ENCODE data around the gene RNF168.
A peak's percentile ranks its signal among the peaks of the same experiment; 100 is the strongest.

The RNF168 gene

DNA sequence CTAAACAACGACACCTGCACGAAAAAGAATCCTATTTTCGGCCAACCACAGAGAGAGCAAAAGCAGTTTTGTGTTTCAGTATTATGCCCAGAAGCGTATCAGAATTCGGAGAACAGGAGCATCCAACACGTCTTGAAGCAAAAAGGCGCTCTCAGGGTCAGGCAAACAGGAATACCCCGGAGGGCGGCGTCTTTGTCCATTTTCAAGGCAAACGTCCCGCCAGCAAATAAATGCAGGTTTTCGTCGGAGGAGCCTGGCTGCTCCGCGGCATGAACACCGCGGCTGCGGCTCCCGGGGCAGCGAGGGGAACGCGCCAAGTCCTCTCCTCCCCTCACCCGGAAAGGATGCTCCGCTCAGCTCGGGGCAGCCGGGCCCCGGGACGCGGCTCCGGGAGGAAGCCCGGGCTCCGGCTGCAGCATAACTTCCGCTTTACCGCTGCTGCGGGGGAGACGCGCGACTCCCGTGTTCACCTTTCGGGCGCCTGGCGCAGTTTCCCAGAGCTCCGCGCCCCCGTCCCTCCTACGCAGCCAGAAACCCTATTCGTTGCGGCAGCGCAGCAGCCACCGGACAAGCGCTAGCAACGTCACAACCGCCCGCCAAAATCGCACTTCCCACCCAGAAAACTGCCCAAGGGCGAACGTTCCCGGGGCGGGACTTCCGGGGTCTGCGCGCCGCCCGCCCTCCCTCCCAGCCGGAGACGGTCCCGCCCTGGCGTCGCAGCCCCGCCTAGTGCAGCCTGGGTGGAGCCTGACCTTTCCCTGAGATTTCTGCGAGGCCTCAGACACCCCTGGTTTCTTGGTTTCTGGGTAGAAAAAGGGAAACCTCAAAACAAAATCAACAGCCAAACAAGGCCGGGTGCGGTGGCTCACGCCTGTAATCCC lies at the start of gene RNF168 (continued):
- TF ChIP-seq TCF7L2 (IDR thresholded peaks at IDR 0.05; ENCODE audit: borderline replicate concordance, low read depth, low read length) (no peak), SCRT1 (tag by site-specific recombination; IDR thresholded peaks at IDR 0.05; ENCODE audit: borderline replicate concordance) (no peak), ZNF549 (tag by site-specific recombination; IDR thresholded peaks at IDR 0.05) (no peak), ZNF248 (tag by site-specific recombination; IDR thresholded peaks at IDR 0.05) (no peak), ZNF777 (tag by site-specific recombination; IDR thresholded peaks at IDR 0.05; ENCODE audit: borderline replicate concordance) (no peak), ZNF324 (tag by site-specific recombination; IDR thresholded peaks at IDR 0.05) (no peak), GLIS2 (tag by site-specific recombination; IDR thresholded peaks at IDR 0.05) (peak; percentile 63), ZFP37 (tag by site-specific recombination; IDR thresholded peaks at IDR 0.05) (no peak), ZNF132 (tag by site-specific recombination; IDR thresholded peaks at IDR 0.05; ENCODE audit: borderline replicate concordance) (no peak), ZNF621 (tag by site-specific recombination; IDR thresholded peaks at IDR 0.05) (no peak), ZSCAN30 (tag by site-specific recombination; IDR thresholded peaks at IDR 0.05) (peak; percentile 87), ZNF530 (tag by site-specific recombination; IDR thresholded peaks at IDR 0.05; ENCODE audit: low read depth) (no peak), ZNF366 (tag by site-specific recombination; conservative IDR thresholded peaks at IDR 0.05) (no peak), ZNF585B (tag by site-specific recombination; IDR thresholded peaks at IDR 0.05) (no peak), ZNF202 (tag by site-specific recombination; IDR thresholded peaks at IDR 0.05; ENCODE audit: borderline replicate concordance) (no peak), ZNF837 (tag by site-specific recombination; IDR thresholded peaks at IDR 0.05) (no peak), BCL11A (tag by site-specific recombination; IDR thresholded peaks at IDR 0.05; ENCODE audit: low read depth) (0 out of 2 replicates have a peak, but pooled peaks have one; percentile 29), ZNF830 (tag by site-specific recombination; IDR thresholded peaks at IDR 0.05; ENCODE audit: low read depth) (no peak), KLF10 (tag by site-specific recombination; IDR thresholded peaks at IDR 0.05) (peak; percentile 90), ZBTB48 (tag by site-specific recombination; IDR thresholded peaks at IDR 0.05) (no peak), ZNF354C (tag by site-specific recombination; IDR thresholded peaks at IDR 0.05; ENCODE audit: borderline replicate concordance, low read depth) (no peak), ZNF350 (tag by site-specific recombination; IDR thresholded peaks at IDR 0.05) (no peak), ZNF654 (tag by site-specific recombination; IDR thresholded peaks at IDR 0.05; ENCODE audit: low read depth) (no peak)
- TF ChIP-seq, protein P1, sequence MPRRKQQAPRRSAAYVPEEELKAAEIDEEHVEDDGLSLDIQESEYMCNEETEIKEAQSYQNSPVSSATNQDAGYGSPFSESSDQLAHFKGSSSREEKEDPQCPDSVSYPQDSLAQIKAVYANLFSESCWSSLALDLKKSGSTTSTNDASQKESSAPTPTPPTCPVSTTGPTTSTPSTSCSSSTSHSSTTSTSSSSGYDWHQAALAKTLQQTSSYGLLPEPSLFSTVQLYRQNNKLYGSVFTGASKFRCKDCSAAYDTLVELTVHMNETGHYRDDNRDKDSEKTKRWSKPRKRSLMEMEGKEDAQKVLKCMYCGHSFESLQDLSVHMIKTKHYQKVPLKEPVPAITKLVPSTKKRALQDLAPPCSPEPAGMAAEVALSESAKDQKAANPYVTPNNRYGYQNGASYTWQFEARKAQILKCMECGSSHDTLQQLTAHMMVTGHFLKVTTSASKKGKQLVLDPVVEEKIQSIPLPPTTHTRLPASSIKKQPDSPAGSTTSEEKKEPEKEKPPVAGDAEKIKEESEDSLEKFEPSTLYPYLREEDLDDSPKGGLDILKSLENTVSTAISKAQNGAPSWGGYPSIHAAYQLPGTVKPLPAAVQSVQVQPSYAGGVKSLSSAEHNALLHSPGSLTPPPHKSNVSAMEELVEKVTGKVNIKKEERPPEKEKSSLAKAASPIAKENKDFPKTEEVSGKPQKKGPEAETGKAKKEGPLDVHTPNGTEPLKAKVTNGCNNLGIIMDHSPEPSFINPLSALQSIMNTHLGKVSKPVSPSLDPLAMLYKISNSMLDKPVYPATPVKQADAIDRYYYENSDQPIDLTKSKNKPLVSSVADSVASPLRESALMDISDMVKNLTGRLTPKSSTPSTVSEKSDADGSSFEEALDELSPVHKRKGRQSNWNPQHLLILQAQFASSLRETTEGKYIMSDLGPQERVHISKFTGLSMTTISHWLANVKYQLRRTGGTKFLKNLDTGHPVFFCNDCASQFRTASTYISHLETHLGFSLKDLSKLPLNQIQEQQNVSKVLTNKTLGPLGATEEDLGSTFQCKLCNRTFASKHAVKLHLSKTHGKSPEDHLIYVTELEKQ (tag by site-specific recombination; IDR thresholded peaks at IDR 0.05; ENCODE audit: borderline replicate concordance): no peak
- TF ChIP-seq, protein P2, sequence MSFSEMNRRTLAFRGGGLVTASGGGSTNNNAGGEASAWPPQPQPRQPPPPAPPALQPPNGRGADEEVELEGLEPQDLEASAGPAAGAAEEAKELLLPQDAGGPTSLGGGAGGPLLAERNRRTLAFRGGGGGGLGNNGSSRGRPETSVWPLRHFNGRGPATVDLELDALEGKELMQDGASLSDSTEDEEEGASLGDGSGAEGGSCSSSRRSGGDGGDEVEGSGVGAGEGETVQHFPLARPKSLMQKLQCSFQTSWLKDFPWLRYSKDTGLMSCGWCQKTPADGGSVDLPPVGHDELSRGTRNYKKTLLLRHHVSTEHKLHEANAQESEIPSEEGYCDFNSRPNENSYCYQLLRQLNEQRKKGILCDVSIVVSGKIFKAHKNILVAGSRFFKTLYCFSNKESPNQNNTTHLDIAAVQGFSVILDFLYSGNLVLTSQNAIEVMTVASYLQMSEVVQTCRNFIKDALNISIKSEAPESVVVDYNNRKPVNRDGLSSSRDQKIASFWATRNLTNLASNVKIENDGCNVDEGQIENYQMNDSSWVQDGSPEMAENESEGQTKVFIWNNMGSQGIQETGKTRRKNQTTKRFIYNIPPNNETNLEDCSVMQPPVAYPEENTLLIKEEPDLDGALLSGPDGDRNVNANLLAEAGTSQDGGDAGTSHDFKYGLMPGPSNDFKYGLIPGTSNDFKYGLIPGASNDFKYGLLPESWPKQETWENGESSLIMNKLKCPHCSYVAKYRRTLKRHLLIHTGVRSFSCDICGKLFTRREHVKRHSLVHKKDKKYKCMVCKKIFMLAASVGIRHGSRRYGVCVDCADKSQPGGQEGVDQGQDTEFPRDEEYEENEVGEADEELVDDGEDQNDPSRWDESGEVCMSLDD (tag by site-specific recombination; IDR thresholded peaks at IDR 0.05): peak; percentile 82; the same call in 1 of the 2 replicates
- TF ChIP-seq, protein P3, sequence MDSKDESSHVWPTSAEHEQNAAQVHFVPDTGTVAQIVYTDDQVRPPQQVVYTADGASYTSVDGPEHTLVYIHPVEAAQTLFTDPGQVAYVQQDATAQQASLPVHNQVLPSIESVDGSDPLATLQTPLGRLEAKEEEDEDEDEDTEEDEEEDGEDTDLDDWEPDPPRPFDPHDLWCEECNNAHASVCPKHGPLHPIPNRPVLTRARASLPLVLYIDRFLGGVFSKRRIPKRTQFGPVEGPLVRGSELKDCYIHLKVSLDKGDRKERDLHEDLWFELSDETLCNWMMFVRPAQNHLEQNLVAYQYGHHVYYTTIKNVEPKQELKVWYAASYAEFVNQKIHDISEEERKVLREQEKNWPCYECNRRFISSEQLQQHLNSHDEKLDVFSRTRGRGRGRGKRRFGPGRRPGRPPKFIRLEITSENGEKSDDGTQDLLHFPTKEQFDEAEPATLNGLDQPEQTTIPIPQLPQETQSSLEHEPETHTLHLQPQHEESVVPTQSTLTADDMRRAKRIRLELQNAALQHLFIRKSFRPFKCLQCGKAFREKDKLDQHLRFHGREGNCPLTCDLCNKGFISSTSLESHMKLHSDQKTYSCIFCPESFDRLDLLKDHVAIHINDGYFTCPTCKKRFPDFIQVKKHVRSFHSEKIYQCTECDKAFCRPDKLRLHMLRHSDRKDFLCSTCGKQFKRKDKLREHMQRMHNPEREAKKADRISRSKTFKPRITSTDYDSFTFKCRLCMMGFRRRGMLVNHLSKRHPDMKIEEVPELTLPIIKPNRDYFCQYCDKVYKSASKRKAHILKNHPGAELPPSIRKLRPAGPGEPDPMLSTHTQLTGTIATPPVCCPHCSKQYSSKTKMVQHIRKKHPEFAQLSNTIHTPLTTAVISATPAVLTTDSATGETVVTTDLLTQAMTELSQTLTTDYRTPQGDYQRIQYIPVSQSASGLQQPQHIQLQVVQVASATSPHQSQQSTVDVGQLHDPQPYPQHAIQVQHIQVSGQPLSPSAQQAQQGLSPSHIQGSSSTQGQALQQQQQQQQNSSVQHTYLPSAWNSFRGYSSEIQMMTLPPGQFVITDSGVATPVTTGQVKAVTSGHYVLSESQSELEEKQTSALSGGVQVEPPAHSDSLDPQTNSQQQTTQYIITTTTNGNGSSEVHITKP (tag by site-specific recombination; IDR thresholded peaks at IDR 0.05): peak; percentile 74
- TF ChIP-seq, protein P4, sequence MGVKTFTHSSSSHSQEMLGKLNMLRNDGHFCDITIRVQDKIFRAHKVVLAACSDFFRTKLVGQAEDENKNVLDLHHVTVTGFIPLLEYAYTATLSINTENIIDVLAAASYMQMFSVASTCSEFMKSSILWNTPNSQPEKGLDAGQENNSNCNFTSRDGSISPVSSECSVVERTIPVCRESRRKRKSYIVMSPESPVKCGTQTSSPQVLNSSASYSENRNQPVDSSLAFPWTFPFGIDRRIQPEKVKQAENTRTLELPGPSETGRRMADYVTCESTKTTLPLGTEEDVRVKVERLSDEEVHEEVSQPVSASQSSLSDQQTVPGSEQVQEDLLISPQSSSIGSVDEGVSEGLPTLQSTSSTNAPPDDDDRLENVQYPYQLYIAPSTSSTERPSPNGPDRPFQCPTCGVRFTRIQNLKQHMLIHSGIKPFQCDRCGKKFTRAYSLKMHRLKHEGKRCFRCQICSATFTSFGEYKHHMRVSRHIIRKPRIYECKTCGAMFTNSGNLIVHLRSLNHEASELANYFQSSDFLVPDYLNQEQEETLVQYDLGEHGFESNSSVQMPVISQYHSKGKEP (tag by site-specific recombination; IDR thresholded peaks at IDR 0.05): no peak; the same call in 1 of the 2 replicates

All from HEK293 (cell line).